T47D (cell line): ENCODE results near the gene BAIAP3.
"Not testable (repeated sequence)": the region's sequence is repeated elsewhere in the genome, so short reads cannot be mapped to it uniquely, and the experiment has no call there.

ENCODE experiments used
- DNase-seq, 2 experiments: peaks; one replicate each; pipeline versions ENCODE4 v3.0.0 to v3.0.0-alpha.2; 2011 to 2012; ENCODE audit warnings: low read depth in 1 of 2, low spot score in 1 of 2
- JUND ChIP-seq: IDR thresholded peaks from 2 replicates; pipeline ENCODE4 v1.6.1; 2012; ENCODE audit warnings: low read depth
- in situ Hi-C: cut with HindIII; loops from 2 replicates; pipeline ENCODE4 v1.10.0; 2016; ENCODE audit warnings: low sequenced_read_pairs, low pct_unique_long_range_greater_than_20kb

BAIAP3 gene

GRCh38 chr16:1325261-1325660 is 8.2 kb upstream of the BAIAP3 start:
- in situ Hi-C loops, result no loop called here
- TF ChIP-seq JUND, result no peak
- no peak for DNase-seq

- TF ChIP-seq JUND, result no peak
- in situ Hi-C loops, result no loop called here
- DNase-seq, result no peak
Observed at GRCh38 chr16:1325673-1326371, 7.6 kb upstream of the BAIAP3 start.

GRCh38 chr16:1326391-1326790 is 7.1 kb upstream of the BAIAP3 start:
- DNase-seq, result no peak
- no peak for TF ChIP-seq JUND
- in situ Hi-C loops, result no loop called here

GRCh38 chr16:1326946-1327618 is 6.4 kb upstream of the BAIAP3 start:
- no peak for TF ChIP-seq JUND
- in situ Hi-C loops, result no loop called here
- no peak for DNase-seq

- DNase-seq, result no peak
- no peak for TF ChIP-seq JUND
- in situ Hi-C loops, result no loop called here
Observed at GRCh38 chr16:1327619-1327947, 5.9 kb upstream of the BAIAP3 start.

GRCh38 chr16:1328136-1328535 is 5.3 kb upstream of the BAIAP3 start:
- in situ Hi-C loops, result not testable (repeated sequence)

GRCh38 chr16:1328961-1329360 is 4.5 kb upstream of the BAIAP3 start:
- DNase-seq, in situ Hi-C loops: not testable (repeated sequence)

More at GRCh38 chr16:1328136-1328535, 5.3 kb upstream of the BAIAP3 start:
- not testable (repeated sequence) for DNase-seq

GRCh38 chr16:1330260-1330914 is 3.1 kb upstream of the BAIAP3 start:
- in situ Hi-C loops, result no loop called here
- DNase-seq, result no peak
- TF ChIP-seq JUND, result no peak

GRCh38 chr16:1330931-1331711 is 2.3 kb upstream of the BAIAP3 start:
- no peak for DNase-seq
- TF ChIP-seq JUND, result no peak
- in situ Hi-C loops, result no loop called here

- DNase-seq, result peak; percentile 85 to 90
- no peak for TF ChIP-seq JUND
- in situ Hi-C loops, result no loop called here
Observed at GRCh38 chr16:1331712-1332617, 1.5 kb upstream of the BAIAP3 start.

- no peak for DNase-seq
- no peak for TF ChIP-seq JUND
- in situ Hi-C loops, result no loop called here
Observed at GRCh38 chr16:1332618-1333148, 762 bp upstream of the BAIAP3 start.
